Breast epithelium (tissue), 3 donors: Measurements from ENCODE around the gene PARD3B.

Experiments
- POLR2AphosphoS5 ChIP-seq, 3 donors: sonication (generic); formaldehyde crosslinking; IDR thresholded peaks; one replicate each; pipeline ENCODE4 v1.6.1; 2017; ENCODE audit warnings: antibody characterized with exemption in 3 of 3
- TF ChIP-seq, protein P1 (sequence below), 3 donors: fragments of 450-650 bp; IDR thresholded peaks; one replicate each; pipeline ENCODE4 v1.5.1; 2016 to 2017; ENCODE audit warnings: antibody characterized with exemption in 3 of 3, mild to moderate bottlenecking in 3 of 3, moderate library complexity in 3 of 3

- TF ChIP-seq, protein P1, sequence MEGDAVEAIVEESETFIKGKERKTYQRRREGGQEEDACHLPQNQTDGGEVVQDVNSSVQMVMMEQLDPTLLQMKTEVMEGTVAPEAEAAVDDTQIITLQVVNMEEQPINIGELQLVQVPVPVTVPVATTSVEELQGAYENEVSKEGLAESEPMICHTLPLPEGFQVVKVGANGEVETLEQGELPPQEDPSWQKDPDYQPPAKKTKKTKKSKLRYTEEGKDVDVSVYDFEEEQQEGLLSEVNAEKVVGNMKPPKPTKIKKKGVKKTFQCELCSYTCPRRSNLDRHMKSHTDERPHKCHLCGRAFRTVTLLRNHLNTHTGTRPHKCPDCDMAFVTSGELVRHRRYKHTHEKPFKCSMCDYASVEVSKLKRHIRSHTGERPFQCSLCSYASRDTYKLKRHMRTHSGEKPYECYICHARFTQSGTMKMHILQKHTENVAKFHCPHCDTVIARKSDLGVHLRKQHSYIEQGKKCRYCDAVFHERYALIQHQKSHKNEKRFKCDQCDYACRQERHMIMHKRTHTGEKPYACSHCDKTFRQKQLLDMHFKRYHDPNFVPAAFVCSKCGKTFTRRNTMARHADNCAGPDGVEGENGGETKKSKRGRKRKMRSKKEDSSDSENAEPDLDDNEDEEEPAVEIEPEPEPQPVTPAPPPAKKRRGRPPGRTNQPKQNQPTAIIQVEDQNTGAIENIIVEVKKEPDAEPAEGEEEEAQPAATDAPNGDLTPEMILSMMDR (IDR thresholded peaks at IDR 0.05) = no peak
- no peak for TF ChIP-seq POLR2AphosphoS5 (IDR thresholded peaks at IDR 0.05)
Observed at GRCh38 chr2:205369813-205370212, 824.5 kb downstream of the PARD3B start.
